HG03135 (cell line): ENCODE data around the gene EAPP.
"Not testable (repeated sequence)": the region's sequence is repeated elsewhere in the genome, so short reads cannot be mapped to it uniquely, and the experiment has no call there.

Source experiments
- ATAC-seq: cut with Tn5 transposase; IDR thresholded peaks from one replicate; pipeline ENCODE4 v1.9.1; 2021; ENCODE audit warnings: mild to moderate bottlenecking, moderate library complexity; ENCODE audit not compliant: unreplicated experiment

Gene EAPP

GRCh38 chr14:34539407-34540180 is at the start of gene EAPP:
EAPP (minus strand) TSS chr14:34539701; CDS start chr14:34539628, 73 bp downstream.
- peak; percentile 99 for ATAC-seq

- ATAC-seq: no peak
Observed at GRCh38 chr14:34583525-34583924, 44.0 kb upstream of the EAPP start.

- no peak for ATAC-seq
Observed at GRCh38 chr14:34582117-34582680, 42.7 kb upstream of the EAPP start.

- no peak for ATAC-seq
Observed at GRCh38 chr14:34580381-34580780, 40.9 kb upstream of the EAPP start.

- no peak for ATAC-seq
Observed at GRCh38 chr14:34571771-34572170, 32.3 kb upstream of the EAPP start.

- no peak for ATAC-seq
Observed at GRCh38 chr14:34569750-34570149, 30.2 kb upstream of the EAPP start.

GRCh38 chr14:34568803-34569202 is 29.3 kb upstream of the EAPP start:
- no peak for ATAC-seq

- no peak for ATAC-seq
Observed at GRCh38 chr14:34562776-34563150, 23.3 kb upstream of the EAPP start.

- ATAC-seq: not testable (repeated sequence)
Observed at GRCh38 chr14:34562037-34562775, 22.7 kb upstream of the EAPP start.

GRCh38 chr14:34556498-34556829 is 17.0 kb upstream of the EAPP start:
- ATAC-seq: peak; percentile 41

GRCh38 chr14:34555583-34556497 is 16.3 kb upstream of the EAPP start:
- ATAC-seq: peak; percentile 80

- no peak for ATAC-seq
Observed at GRCh38 chr14:34554540-34555250, 15.2 kb upstream of the EAPP start.

- ATAC-seq: not testable (repeated sequence)
Observed at GRCh38 chr14:34549276-34549966, 9.9 kb upstream of the EAPP start.

GRCh38 chr14:34548472-34548981 is 9.0 kb upstream of the EAPP start:
- no peak for ATAC-seq

GRCh38 chr14:34547136-34547520 is 7.6 kb upstream of the EAPP start:
- peak; percentile 34 for ATAC-seq

- ATAC-seq: peak; percentile 68
Observed at GRCh38 chr14:34546272-34547135, 7.0 kb upstream of the EAPP start.

GRCh38 chr14:34540181-34541059 is 919 bp upstream of the EAPP start:
- ATAC-seq: not testable (repeated sequence)
